Effector memory CD8-positive, alpha-beta T cell (primary cell): Measurements from ENCODE around the gene XNDC1N.
A peak's percentile ranks its signal among the peaks of the same experiment; 100 is the strongest.
"Not testable (repeated sequence)": the region's sequence is repeated elsewhere in the genome, so short reads cannot be mapped to it uniquely, and the experiment has no call there.

Experiments used
- ATAC-seq: fragments of 150-1000 bp; cut with Tn5 transposase; replicated peaks from 2 replicates; pipeline ENCODE4 v1.10.0; 2021; ENCODE audit warnings: mild to moderate bottlenecking, moderate library complexity
- DNase-seq, 3 experiments: peaks; one replicate each; pipeline ENCODE4 v3.0.0; 2021
- H3K27ac Mint-ChIP-seq, 2 donors: one replicate each; pipeline ENCODE4 v1.8.0; 2022; ENCODE audit warnings: mild to moderate bottlenecking in 2 of 2, mixed read lengths in 2 of 2, moderate library complexity in 2 of 2
- H3K27me3 Mint-ChIP-seq, 2 donors: one replicate each; pipeline ENCODE4 v1.8.0; 2022; ENCODE audit warnings: mixed read lengths in 2 of 2
- H3K36me3 Mint-ChIP-seq: one replicate; pipeline ENCODE4 v1.8.0; 2022; ENCODE audit warnings: mild to moderate bottlenecking, moderate library complexity, mixed read lengths; ENCODE audit not compliant: insufficient read depth
- H3K4me1 Mint-ChIP-seq, 2 donors: one replicate each; pipeline ENCODE4 v1.8.0; 2022; ENCODE audit warnings: low read depth in 2 of 2, mixed read lengths in 2 of 2
- H3K4me3 Mint-ChIP-seq, 2 donors: one replicate each; pipeline ENCODE4 v1.8.0; 2022; ENCODE audit warnings: mild to moderate bottlenecking in 2 of 2, mixed read lengths in 2 of 2, moderate library complexity in 2 of 2
- H3K9me3 Mint-ChIP-seq, 2 donors: one replicate each; pipeline ENCODE4 v1.8.0; 2022; ENCODE audit warnings: mixed read lengths in 2 of 2

Gene XNDC1N

GRCh38 chr11:71917646-71918140, 10.7 kb downstream of the XNDC1N start:
- Mint-ChIP-seq H3K36me3 (peaks cover 36% of the 10 kb centered on the region), H3K27me3 (no peaks in the 10 kb centered on the region), H3K27ac (no peak overlapping the region), H3K9me3 (no peaks in the 10 kb centered on the region), H3K4me1 (no peaks in the 10 kb centered on the region), H3K4me3 (no peak overlapping the region)
- ATAC-seq = no peak
- no peak for DNase-seq

- DNase-seq (no peak), ATAC-seq (no peak)
- Mint-ChIP-seq H3K4me3 (no peak overlapping the region), H3K27me3 (no peaks in the 10 kb centered on the region), H3K27ac (peak overlapping the region; percentile 32 to 53), H3K9me3 (no peaks in the 10 kb centered on the region), H3K4me1 (no peaks in the 10 kb centered on the region), H3K36me3 (peaks cover 40% of the 10 kb centered on the region)
Measured at GRCh38 chr11:71914617-71915189, 13.7 kb downstream of the XNDC1N start.

GRCh38 chr11:71913756-71914526, 14.5 kb downstream of the XNDC1N start:
- DNase-seq = no peak
- peaks cover 40% of the 10 kb centered on the region for H3K36me3 Mint-ChIP-seq

GRCh38 chr11:71911986-71912340, 16.4 kb downstream of the XNDC1N start:
- not testable (repeated sequence) for ATAC-seq, H3K27ac Mint-ChIP-seq, H3K9me3 Mint-ChIP-seq, H3K4me1 Mint-ChIP-seq, DNase-seq, H3K27me3 Mint-ChIP-seq, H3K4me3 Mint-ChIP-seq
- peaks cover 33% of the 10 kb centered on the region for H3K36me3 Mint-ChIP-seq

More at GRCh38 chr11:71913756-71914526, 14.5 kb downstream of the XNDC1N start:
- no peak for ATAC-seq
- Mint-ChIP-seq H3K4me3 (no peak overlapping the region), H3K27ac (peak overlapping the region in 1 of 2 donors; percentile 53), H3K9me3 (no peaks in the 10 kb centered on the region), H3K4me1 (no peaks in the 10 kb centered on the region), H3K27me3 (no peaks in the 10 kb centered on the region)

GRCh38 chr11:71911321-71911985, 16.9 kb downstream of the XNDC1N start:
- not testable (repeated sequence) for H3K4me3 Mint-ChIP-seq, H3K27me3 Mint-ChIP-seq, ATAC-seq, H3K9me3 Mint-ChIP-seq, H3K4me1 Mint-ChIP-seq, DNase-seq
- peaks cover 33% of the 10 kb centered on the region for H3K36me3 Mint-ChIP-seq
- H3K27ac Mint-ChIP-seq = peak overlapping the region in 1 of 2 donors; percentile 42

GRCh38 chr11:71910775-71911174, 17.6 kb downstream of the XNDC1N start:
- DNase-seq, H3K9me3 Mint-ChIP-seq, ATAC-seq, H3K27me3 Mint-ChIP-seq, H3K27ac Mint-ChIP-seq, H3K4me1 Mint-ChIP-seq, H3K4me3 Mint-ChIP-seq: not testable (repeated sequence)
- H3K36me3 Mint-ChIP-seq = peaks cover 33% of the 10 kb centered on the region

GRCh38 chr11:71908218-71908617, 20.2 kb downstream of the XNDC1N start:
- DNase-seq = no peak
- Mint-ChIP-seq H3K27ac (no peak overlapping the region), H3K4me3 (no peak overlapping the region), H3K4me1 (no peaks in the 10 kb centered on the region), H3K27me3 (no peaks in the 10 kb centered on the region), H3K36me3 (peaks cover 8% of the 10 kb centered on the region), H3K9me3 (no peaks in the 10 kb centered on the region)
- no peak for ATAC-seq

- H3K4me3 Mint-ChIP-seq, H3K9me3 Mint-ChIP-seq, H3K4me1 Mint-ChIP-seq, H3K27ac Mint-ChIP-seq, ATAC-seq, DNase-seq, H3K27me3 Mint-ChIP-seq, H3K36me3 Mint-ChIP-seq: not testable (repeated sequence)
Measured at GRCh38 chr11:71901137-71901536, 27.3 kb downstream of the XNDC1N start.

GRCh38 chr11:71895961-71896360, 32.4 kb downstream of the XNDC1N start:
- DNase-seq (no peak), ATAC-seq (no peak)
- no peak overlapping the region for H3K4me3 Mint-ChIP-seq
- no peaks in the 10 kb centered on the region for H3K4me1 Mint-ChIP-seq
- H3K27ac Mint-ChIP-seq = no peak overlapping the region
- H3K36me3 Mint-ChIP-seq = peaks cover 4% of the 10 kb centered on the region
- H3K27me3 Mint-ChIP-seq = no peaks in the 10 kb centered on the region
- H3K9me3 Mint-ChIP-seq = no peaks in the 10 kb centered on the region

GRCh38 chr11:71889181-71889872, 39.1 kb downstream of the XNDC1N start:
- DNase-seq, H3K9me3 Mint-ChIP-seq, H3K4me3 Mint-ChIP-seq, ATAC-seq, H3K36me3 Mint-ChIP-seq, H3K27ac Mint-ChIP-seq, H3K27me3 Mint-ChIP-seq, H3K4me1 Mint-ChIP-seq: not testable (repeated sequence)

- not testable (repeated sequence) for H3K4me3 Mint-ChIP-seq, H3K4me1 Mint-ChIP-seq, H3K36me3 Mint-ChIP-seq, H3K9me3 Mint-ChIP-seq, DNase-seq, H3K27me3 Mint-ChIP-seq, ATAC-seq
- peak overlapping the region in 1 of 2 donors; percentile 49 for H3K27ac Mint-ChIP-seq
Measured at GRCh38 chr11:71888335-71889010, 39.9 kb downstream of the XNDC1N start.

- H3K4me1 Mint-ChIP-seq, H3K27me3 Mint-ChIP-seq, DNase-seq, ATAC-seq, H3K27ac Mint-ChIP-seq, H3K9me3 Mint-ChIP-seq, H3K4me3 Mint-ChIP-seq, H3K36me3 Mint-ChIP-seq: not testable (repeated sequence)
Measured at GRCh38 chr11:71885806-71886205, 42.6 kb downstream of the XNDC1N start.
